Measurements from ENCODE around the gene ERH.

GRCh38 chr14:69439521-69440270 is 41.6 kb upstream of the ERH start:
- TF ChIP-seq POLR2A (IDR thresholded peaks at IDR 0.05) (no peak), CTCF (IDR thresholded peaks at IDR 0.05 in 4 of 5, conservative IDR thresholded peaks at IDR 0.05 in 1 of 5) (no peak)

Measured in gastrocnemius medialis (tissue), 4 donors.